ENCODE results near the gene IFIT3. TPM values are rescaled to one million over a fixed set of nuclear protein-coding genes. Genes with fewer than 3 reads are reported as not detected.

The IFIT3 gene
- total and polyA plus RNA-seq, 2 of the 8 experiments (the other 6 are each of a cell fraction or from before 2014, with no cell fraction given), result 0.12 to 0.84 TPM

DNA sequence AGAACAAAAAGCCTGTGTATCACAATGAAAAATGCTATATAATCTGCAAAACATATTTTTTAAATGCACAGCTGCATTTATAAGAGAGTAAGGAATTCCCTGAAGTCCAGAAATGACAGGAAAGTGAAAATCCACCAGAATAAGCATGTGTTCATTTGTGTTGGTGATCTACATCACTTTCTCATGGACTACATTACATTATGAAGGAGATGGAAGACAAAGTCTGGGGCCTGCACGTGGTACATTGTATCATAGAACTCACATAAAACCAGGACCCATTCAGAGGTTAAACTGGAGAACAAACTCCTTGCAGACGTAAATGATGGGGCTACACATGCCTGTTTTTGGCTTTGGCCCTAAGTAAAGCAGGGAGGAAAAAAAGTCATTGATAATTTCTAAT is 16.4 kb downstream of the IFIT3 start:
- Histone ChIP-seq H3K4me3 (ENCODE audit: extremely low read depth in 1 of 4, insufficient read depth in 2 of 4, low read depth in 3 of 4, low read length in 4 of 4) (no peak overlapping the region), H4K8ac (ENCODE audit: extremely low read depth, insufficient read depth, low read length) (no peak overlapping the region), H2BK15ac (ENCODE audit: low read length) (no peak overlapping the region), H3K14ac (ENCODE audit: insufficient read length) (no peak overlapping the region), H4K5ac (ENCODE audit: insufficient read length, low read depth, low read length) (no peak overlapping the region), H4K20me1 (replicated peaks in 1 of 2; ENCODE audit: control insufficient read depth in 1 of 2, insufficient read depth in 2 of 2, low read length in 2 of 2) (no peaks in the 10 kb centered on the region), H3K79me2 (ENCODE audit: control insufficient read depth in 1 of 2, insufficient read depth in 2 of 2, low read length in 2 of 2) (no peaks in the 10 kb centered on the region), H3K23ac (ENCODE audit: insufficient read length) (no peak overlapping the region), H3K27me3 (replicated peaks in 1 of 4; ENCODE audit: control insufficient read depth in 3 of 4, extremely low read depth in 1 of 4, insufficient read depth in 3 of 4, low read length in 3 of 4) (no peaks in the 10 kb centered on the region), H2BK120ac (replicated peaks; ENCODE audit: low read depth, low read length) (no peak overlapping the region), H2AK5ac (ENCODE audit: low read depth, low read length) (no peak overlapping the region), H3K23me2 (ENCODE audit: low read depth, low read length) (no peaks in the 10 kb centered on the region), H2BK12ac (ENCODE audit: low read depth, low read length) (no peak overlapping the region), H3K18ac (ENCODE audit: extremely low read depth, low read length) (no peak overlapping the region), H4K91ac (replicated peaks; ENCODE audit: insufficient read length, low read length) (no peak overlapping the region), H3K56ac (replicated peaks; ENCODE audit: insufficient read length, low read depth, low read length) (no peak overlapping the region), H3K9me3 (ENCODE audit: insufficient read depth in 2 of 2, low read depth in 1 of 2, low read length in 1 of 2) (no peaks in the 10 kb centered on the region), H3K4me2 (ENCODE audit: insufficient read depth in 1 of 2, low read depth in 2 of 2, low read length in 2 of 2) (no peak overlapping the region), H2BK20ac (ENCODE audit: low read length) (no peak overlapping the region), H2BK5ac (ENCODE audit: low read depth, low read length) (no peak overlapping the region), H3K4ac (replicated peaks; ENCODE audit: insufficient read length, low read depth, low read length) (no peak overlapping the region), H3K79me1 (ENCODE audit: low read depth, low read length) (no peaks in the 10 kb centered on the region), H3K36me3 (ENCODE audit: control insufficient read depth in 2 of 4, insufficient read depth in 4 of 4, low read length in 3 of 4) (no peaks in the 10 kb centered on the region), H3K27ac (ENCODE audit: low read depth, low read length) (no peak overlapping the region), H2AFZ (ENCODE audit: low read length) (no peak overlapping the region), H3K4me1 (replicated peaks in 1 of 4; ENCODE audit: control insufficient read depth in 3 of 4, insufficient read depth in 4 of 4, low read length in 3 of 4) (peaks cover 7 to 26% (median 13%) of the 10 kb centered on the region in 4 experiments; a peak in 6 of 7 replicates), H3K9ac (replicated peaks in 1 of 4; ENCODE audit: extremely low read depth in 1 of 4, low read depth in 3 of 4, low read length in 3 of 4) (no peak overlapping the region)
- 87% methylated on average over 2 of the region's 2 CpGs; no CpG with 5 or more reads in 1 of the 2 experiments for WGBS, 2 experiments (ENCODE audit: extremely low coverage in 1 of 2, insufficient coverage in 1 of 2, insufficient read length in 1 of 2, insufficient replicate concordance in 2 of 2, low coverage in 1 of 2, low lambda C conversion rate in 2 of 2, missing lambda C conversion rate in 1 of 2)
- FAIRE-seq, result no peak
- no peak for TF ChIP-seq CHD1 (IDR thresholded peaks at IDR 0.05; ENCODE audit: low read depth, low read length)
- no peak for TF ChIP-seq BACH1 (IDR thresholded peaks at IDR 0.05; ENCODE audit: low read length)
- TF ChIP-seq SUZ12 (IDR thresholded peaks at IDR 0.05; ENCODE audit: low read length), result no peak
- no peak for TF ChIP-seq RFX5 (IDR thresholded peaks at IDR 0.05; ENCODE audit: borderline replicate concordance, low read depth, low read length)
- no peak for TF ChIP-seq SP2 (IDR thresholded peaks at IDR 0.05; ENCODE audit: low read length)
- TF ChIP-seq MAFK (IDR thresholded peaks at IDR 0.05; ENCODE audit: low read depth, low read length), result no peak
- no peak for TF ChIP-seq ASH2L (IDR thresholded peaks at IDR 0.05; ENCODE audit: low read length)
- no peak for TF ChIP-seq BCL11A (IDR thresholded peaks at IDR 0.05; ENCODE audit: low read depth in 2 of 2, low read length in 2 of 2)
- TF ChIP-seq KDM1A (IDR thresholded peaks at IDR 0.05; ENCODE audit: borderline replicate concordance, low read length), result no peak
- TF ChIP-seq KDM5A (IDR thresholded peaks at IDR 0.05; ENCODE audit: low read length), result no peak
- TF ChIP-seq RBBP5 (IDR thresholded peaks at IDR 0.05; ENCODE audit: borderline replicate concordance, low read depth, low read length), result no peak
- TF ChIP-seq GABPA (IDR thresholded peaks at IDR 0.05; ENCODE audit: borderline replicate concordance, insufficient read depth, low read length), result no peak
- TF ChIP-seq RAD21 (IDR thresholded peaks at IDR 0.05 in 1 of 2, conservative IDR thresholded peaks at IDR 0.05 in 1 of 2; ENCODE audit: low read depth in 2 of 2, low read length in 2 of 2), result no peak
- TF ChIP-seq RXRA (IDR thresholded peaks at IDR 0.05; ENCODE audit: insufficient read depth, low read depth, low read length), result no peak
- no peak for TF ChIP-seq POU5F1 (IDR thresholded peaks at IDR 0.05; ENCODE audit: low read depth, low read length)
- no peak for TF ChIP-seq TAF1 (IDR thresholded peaks at IDR 0.05; ENCODE audit: low read depth, low read length)
- DNase-seq (ENCODE audit: low read depth in 1 of 2, low spot score in 2 of 2), result no peak
- CTCF ChIA-PET (ENCODE audit: partially characterized antibody), result interaction anchor here (0.9 to 1.6 kb wide), 2 partner anchors 25 to 49 kb away, joined by 4 read pairs; no protein-coding TSS in a partner anchor
- POLR2A ChIA-PET (ENCODE audit: partially characterized antibody), result no interaction called here
